ENCODE results near the gene SSBP3. TPM values are rescaled to one million over a fixed set of nuclear protein-coding genes. Genes with fewer than 3 reads are reported as not detected.

The SSBP3 gene
- total RNA-seq, 1 experiment from 2014 or later: 37.5 TPM

DNA sequence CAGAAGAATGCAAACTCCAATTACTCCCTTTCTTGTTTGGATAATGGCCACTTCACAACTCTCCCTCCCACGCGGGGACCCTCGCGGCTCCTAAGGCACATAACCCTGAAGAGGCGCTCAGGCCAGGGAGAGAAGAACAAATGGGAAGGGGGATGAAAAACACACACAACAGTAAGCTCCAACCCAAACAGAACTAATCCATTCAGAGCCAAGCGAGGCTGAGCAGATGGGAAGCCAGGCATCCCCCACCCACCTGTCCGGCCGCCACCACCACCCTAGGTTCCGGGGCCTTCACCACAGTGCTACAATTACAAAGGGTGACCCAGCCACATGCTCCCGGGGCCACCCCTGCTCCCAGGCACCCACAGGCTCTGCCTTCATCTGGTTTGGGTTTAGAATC lies 104.7 kb downstream of the SSBP3 start:
- RAD21 ChIA-PET (ENCODE audit: low non-redundant PET in 1 of 2, low total read pairs in 2 of 2, uncharacterized antibody in 2 of 2, unreplicated experiment in 2 of 2): no interaction called here
- no TSS peak for BruUV-seq (replicated peaks)
- intact Hi-C loops (cut with micrococcal nuclease): no loop called here
- Histone ChIP-seq H3K36me3 (ENCODE audit: control insufficient read depth in 1 of 2, insufficient read depth in 2 of 2, low read length in 2 of 2) (no peaks in the 10 kb centered on the region), H3K79me2 (ENCODE audit: insufficient read depth, low read length) (no peaks in the 10 kb centered on the region), H3K9me2 (ENCODE audit: insufficient read depth) (no peaks in the 10 kb centered on the region), H2AFZ (ENCODE audit: low read depth, low read length, poor library complexity, severe bottlenecking) (no peak overlapping the region), H3K4me3 (replicated peaks in 1 of 2; ENCODE audit: low read depth in 1 of 2, low read length in 2 of 2) (no peak overlapping the region), H3K4me1 (ENCODE audit: control insufficient read depth in 1 of 2, insufficient read depth in 2 of 2, low read length in 2 of 2) (no peaks in the 10 kb centered on the region), H4K20me1 (ENCODE audit: insufficient read depth) (no peaks in the 10 kb centered on the region), H3K9ac (ENCODE audit: low read length) (no peak overlapping the region), H3K27me3 (ENCODE audit: insufficient read depth, low read length) (no peaks in the 10 kb centered on the region), H3K27ac (ENCODE audit: low read depth, low read length) (no peak overlapping the region), H3K4me2 (ENCODE audit: low read length) (no peak overlapping the region), H3K9me3 (ENCODE audit: control insufficient read depth in 1 of 2, insufficient read depth in 1 of 2, low read depth in 1 of 2, low read length in 2 of 2) (no peaks in the 10 kb centered on the region)
- no peak for DNase-seq (ENCODE audit: low read depth, low spot score)
- no peak for TF ChIP-seq EGR1 (IDR thresholded peaks at IDR 0.05; ENCODE audit: low read depth)
- no peak for TF ChIP-seq FOSL1 (IDR thresholded peaks at IDR 0.05; ENCODE audit: low read depth)
- TF ChIP-seq EZH2phosphoT487 (IDR thresholded peaks at IDR 0.05; ENCODE audit: borderline replicate concordance): no peak
- TF ChIP-seq POLR2AphosphoS5 (IDR thresholded peaks at IDR 0.05; ENCODE audit: low read depth, low read length): no peak
- no peak for TF ChIP-seq YY1 (IDR thresholded peaks at IDR 0.05; ENCODE audit: extremely low read depth, insufficient replicate concordance, low read depth, low read length)
- TF ChIP-seq, protein P1, sequence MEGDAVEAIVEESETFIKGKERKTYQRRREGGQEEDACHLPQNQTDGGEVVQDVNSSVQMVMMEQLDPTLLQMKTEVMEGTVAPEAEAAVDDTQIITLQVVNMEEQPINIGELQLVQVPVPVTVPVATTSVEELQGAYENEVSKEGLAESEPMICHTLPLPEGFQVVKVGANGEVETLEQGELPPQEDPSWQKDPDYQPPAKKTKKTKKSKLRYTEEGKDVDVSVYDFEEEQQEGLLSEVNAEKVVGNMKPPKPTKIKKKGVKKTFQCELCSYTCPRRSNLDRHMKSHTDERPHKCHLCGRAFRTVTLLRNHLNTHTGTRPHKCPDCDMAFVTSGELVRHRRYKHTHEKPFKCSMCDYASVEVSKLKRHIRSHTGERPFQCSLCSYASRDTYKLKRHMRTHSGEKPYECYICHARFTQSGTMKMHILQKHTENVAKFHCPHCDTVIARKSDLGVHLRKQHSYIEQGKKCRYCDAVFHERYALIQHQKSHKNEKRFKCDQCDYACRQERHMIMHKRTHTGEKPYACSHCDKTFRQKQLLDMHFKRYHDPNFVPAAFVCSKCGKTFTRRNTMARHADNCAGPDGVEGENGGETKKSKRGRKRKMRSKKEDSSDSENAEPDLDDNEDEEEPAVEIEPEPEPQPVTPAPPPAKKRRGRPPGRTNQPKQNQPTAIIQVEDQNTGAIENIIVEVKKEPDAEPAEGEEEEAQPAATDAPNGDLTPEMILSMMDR (IDR thresholded peaks at IDR 0.05 in 2 of 3, conservative IDR thresholded peaks at IDR 0.05 in 1 of 3; ENCODE audit: borderline replicate concordance in 1 of 3, insufficient read depth in 1 of 3, low read depth in 2 of 3, low read length in 2 of 3): no peak
- TF ChIP-seq SP1 (IDR thresholded peaks at IDR 0.05; ENCODE audit: low read depth): no peak
- no peak for TF ChIP-seq CEBPB (IDR thresholded peaks at IDR 0.05; ENCODE audit: low read depth)
- CTCF ChIA-PET: no interaction called here
- ATAC-seq: no peak
- POLR2A ChIA-PET: no interaction called here

DNA sequence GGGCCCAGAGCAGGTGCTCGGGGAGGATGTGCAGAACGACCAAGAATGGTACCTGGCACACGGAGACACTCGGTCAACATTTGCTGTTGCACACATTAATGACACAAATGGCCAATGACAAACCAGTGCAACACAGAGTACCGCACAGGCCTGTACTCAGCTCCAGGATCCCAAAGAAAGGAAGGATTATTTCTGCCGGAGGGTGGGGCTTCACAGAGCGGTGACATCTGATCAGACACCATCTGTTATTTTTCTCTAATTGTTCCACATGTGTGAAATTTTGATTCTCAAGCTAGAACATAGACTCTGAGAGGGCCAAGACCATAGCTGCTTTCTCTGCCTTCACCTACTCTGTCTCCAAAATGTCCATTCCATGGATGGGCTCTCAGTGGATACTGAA lies 105.8 kb downstream of the SSBP3 start:
- Histone ChIP-seq H4K20me1 (ENCODE audit: insufficient read depth) (no peaks in the 10 kb centered on the region), H3K9me3 (ENCODE audit: control insufficient read depth in 1 of 2, insufficient read depth in 1 of 2, low read depth in 1 of 2, low read length in 2 of 2) (no peaks in the 10 kb centered on the region), H3K4me3 (replicated peaks in 1 of 2; ENCODE audit: low read depth in 1 of 2, low read length in 2 of 2) (no peak overlapping the region), H3K27me3 (ENCODE audit: insufficient read depth, low read length) (no peaks in the 10 kb centered on the region), H3K36me3 (ENCODE audit: control insufficient read depth in 1 of 2, insufficient read depth in 2 of 2, low read length in 2 of 2) (no peaks in the 10 kb centered on the region), H3K9ac (ENCODE audit: low read length) (no peak overlapping the region), H3K9me2 (ENCODE audit: insufficient read depth) (no peaks in the 10 kb centered on the region), H3K79me2 (ENCODE audit: insufficient read depth, low read length) (no peaks in the 10 kb centered on the region), H3K4me2 (ENCODE audit: low read length) (no peak overlapping the region), H3K27ac (ENCODE audit: low read depth, low read length) (no peak overlapping the region), H2AFZ (ENCODE audit: low read depth, low read length, poor library complexity, severe bottlenecking) (no peak overlapping the region), H3K4me1 (ENCODE audit: control insufficient read depth in 1 of 2, insufficient read depth in 2 of 2, low read length in 2 of 2) (no peaks in the 10 kb centered on the region)
- intact Hi-C loops (cut with micrococcal nuclease): no loop called here
- ATAC-seq (no peak), DNase-seq (ENCODE audit: low read depth, low spot score) (no peak)
- ChIA-PET POLR2A (no interaction called here), RAD21 (ENCODE audit: low non-redundant PET in 1 of 2, low total read pairs in 2 of 2, uncharacterized antibody in 2 of 2, unreplicated experiment in 2 of 2) (no interaction called here), CTCF (interaction anchor here (1.2 kb wide), 1 partner anchor 9 kb away, joined by 3 read pairs; no protein-coding TSS in a partner anchor)
- BruUV-seq (replicated peaks): no TSS peak
- TF ChIP-seq RAD21 (IDR thresholded peaks at IDR 0.05; ENCODE audit: low read depth): no peak
- TF ChIP-seq, protein P2, sequence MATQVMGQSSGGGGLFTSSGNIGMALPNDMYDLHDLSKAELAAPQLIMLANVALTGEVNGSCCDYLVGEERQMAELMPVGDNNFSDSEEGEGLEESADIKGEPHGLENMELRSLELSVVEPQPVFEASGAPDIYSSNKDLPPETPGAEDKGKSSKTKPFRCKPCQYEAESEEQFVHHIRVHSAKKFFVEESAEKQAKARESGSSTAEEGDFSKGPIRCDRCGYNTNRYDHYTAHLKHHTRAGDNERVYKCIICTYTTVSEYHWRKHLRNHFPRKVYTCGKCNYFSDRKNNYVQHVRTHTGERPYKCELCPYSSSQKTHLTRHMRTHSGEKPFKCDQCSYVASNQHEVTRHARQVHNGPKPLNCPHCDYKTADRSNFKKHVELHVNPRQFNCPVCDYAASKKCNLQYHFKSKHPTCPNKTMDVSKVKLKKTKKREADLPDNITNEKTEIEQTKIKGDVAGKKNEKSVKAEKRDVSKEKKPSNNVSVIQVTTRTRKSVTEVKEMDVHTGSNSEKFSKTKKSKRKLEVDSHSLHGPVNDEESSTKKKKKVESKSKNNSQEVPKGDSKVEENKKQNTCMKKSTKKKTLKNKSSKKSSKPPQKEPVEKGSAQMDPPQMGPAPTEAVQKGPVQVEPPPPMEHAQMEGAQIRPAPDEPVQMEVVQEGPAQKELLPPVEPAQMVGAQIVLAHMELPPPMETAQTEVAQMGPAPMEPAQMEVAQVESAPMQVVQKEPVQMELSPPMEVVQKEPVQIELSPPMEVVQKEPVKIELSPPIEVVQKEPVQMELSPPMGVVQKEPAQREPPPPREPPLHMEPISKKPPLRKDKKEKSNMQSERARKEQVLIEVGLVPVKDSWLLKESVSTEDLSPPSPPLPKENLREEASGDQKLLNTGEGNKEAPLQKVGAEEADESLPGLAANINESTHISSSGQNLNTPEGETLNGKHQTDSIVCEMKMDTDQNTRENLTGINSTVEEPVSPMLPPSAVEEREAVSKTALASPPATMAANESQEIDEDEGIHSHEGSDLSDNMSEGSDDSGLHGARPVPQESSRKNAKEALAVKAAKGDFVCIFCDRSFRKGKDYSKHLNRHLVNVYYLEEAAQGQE (IDR thresholded peaks at IDR 0.05; ENCODE audit: low read depth): no peak
- TF ChIP-seq POLR2AphosphoS5 (IDR thresholded peaks at IDR 0.05; ENCODE audit: low read depth, low read length): no peak
- TF ChIP-seq TCF7L2 (IDR thresholded peaks at IDR 0.05; ENCODE audit: borderline replicate concordance, extremely low read depth, insufficient read depth, insufficient read length): no peak
- no peak for TF ChIP-seq ZNF274 (IDR thresholded peaks at IDR 0.05; ENCODE audit: low read depth, low read length)
- TF ChIP-seq EZH2 (IDR thresholded peaks at IDR 0.05): no peak
- TF ChIP-seq ATF3 (IDR thresholded peaks at IDR 0.05): no peak
- no peak for TF ChIP-seq EGR1 (IDR thresholded peaks at IDR 0.05; ENCODE audit: low read depth)
- no peak for TF ChIP-seq CEBPB (IDR thresholded peaks at IDR 0.05; ENCODE audit: low read depth)
- no peak for TF ChIP-seq MAX (IDR thresholded peaks at IDR 0.05)
- no peak for TF ChIP-seq CBX3 (IDR thresholded peaks at IDR 0.05; ENCODE audit: low read depth)
